Choroid plexus epithelial cell (primary cell): ENCODE data around the gene CDH13.

Source experiments
- DNase-seq: peaks from one replicate; pipeline ENCODE4 v3.0.0-alpha.2; 2010; ENCODE audit warnings: low read depth
- H3K4me3 ChIP-seq: 2 replicates; pipeline ENCODE4 v1.5.1; 2011; ENCODE audit warnings: low read depth, mild to moderate bottlenecking, control low read depth, low read length, moderate library complexity
- CTCF ChIP-seq: conservative IDR thresholded peaks from 2 replicates; pipeline ENCODE4 v1.5.1; 2011; ENCODE audit warnings: low read depth, mild to moderate bottlenecking, control low read depth, inconsistent platforms, low read length, moderate library complexity

CDH13 gene

DNA sequence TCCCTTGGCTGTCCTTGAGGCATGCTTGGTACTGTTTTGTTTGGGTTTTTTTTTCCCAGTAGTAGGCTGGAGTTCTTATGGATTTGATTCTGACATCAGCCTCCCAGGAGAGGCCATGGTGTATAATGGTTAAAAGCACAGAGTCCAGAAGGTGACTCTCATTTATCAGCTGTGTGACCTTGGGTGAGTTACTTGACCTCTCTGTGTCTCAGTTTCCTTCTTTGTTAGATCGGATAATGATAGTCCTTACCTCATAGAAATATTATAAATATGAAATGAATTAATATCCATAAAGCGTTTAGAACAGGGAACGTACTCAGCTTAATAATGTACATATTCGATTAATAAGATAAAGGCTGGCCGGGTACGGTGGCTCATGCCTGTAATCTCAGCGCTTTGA is 810.3 kb downstream of the CDH13 start:
- no peak for TF ChIP-seq CTCF
- no peak for DNase-seq
- H3K4me3 ChIP-seq, result no peak overlapping the region

GRCh38 chr16:83438326-83438725 is 811.6 kb downstream of the CDH13 start:
- no peak overlapping the region for H3K4me3 ChIP-seq
- no peak for DNase-seq
- TF ChIP-seq CTCF, result no peak

DNA sequence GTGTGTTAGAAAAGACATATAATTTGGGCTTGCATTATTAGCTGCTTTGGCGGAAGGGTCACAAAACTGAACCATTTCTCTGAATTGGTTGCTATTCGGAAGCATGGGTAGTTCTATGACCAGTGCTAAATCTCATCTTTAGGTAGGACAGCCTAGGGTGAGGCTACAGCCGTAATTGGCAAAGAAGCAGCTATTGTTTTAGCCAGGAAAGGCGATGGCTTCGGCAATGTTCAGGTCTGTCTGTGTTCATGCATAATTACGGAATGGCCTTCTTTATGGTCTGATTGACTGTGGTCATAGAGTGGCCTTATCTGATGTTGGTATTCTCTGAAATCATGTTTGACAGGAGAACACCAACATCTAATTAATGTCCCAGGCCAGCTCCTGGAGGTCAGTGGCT is 812.6 kb downstream of the CDH13 start:
- TF ChIP-seq CTCF, result no peak
- no peak overlapping the region for H3K4me3 ChIP-seq
- no peak for DNase-seq

- no peak for TF ChIP-seq CTCF
- no peak for DNase-seq
- H3K4me3 ChIP-seq, result no peak overlapping the region
Measured at GRCh38 chr16:83441517-83441916, 814.7 kb downstream of the CDH13 start.

GRCh38 chr16:83443972-83444371 is 817.2 kb downstream of the CDH13 start:
- no peak for DNase-seq
- TF ChIP-seq CTCF, result no peak
- H3K4me3 ChIP-seq, result no peak overlapping the region

- no peak overlapping the region for H3K4me3 ChIP-seq
- DNase-seq, result no peak
Measured at GRCh38 chr16:83447560-83447959, 820.8 kb downstream of the CDH13 start.

More at GRCh38 chr16:83447560-83447959, 820.8 kb downstream of the CDH13 start:
- TF ChIP-seq CTCF, result no peak
